Endometrial microvascular endothelial cells (primary cell): ENCODE data around the gene PKN2. TPM values are rescaled to one million over a fixed set of nuclear protein-coding genes. Genes with fewer than 3 reads are reported as not detected.

Experiments
- in situ Hi-C: cut with HindIII; loops from 2 replicates; pipeline ENCODE4 v1.10.0; 2017; ENCODE audit warnings: low sequenced_read_pairs, low pct_unique_long_range_greater_than_20kb; ENCODE audit errors: inconsistent ontology term
- total RNA-seq: library from RNA; depleted of rRNA; stranded (reverse); fragments of >200 nt; gene quantifications from one replicate; pipeline ENCODE4 v1.2.3, GENCODE V29; 2015; ENCODE audit errors: inconsistent ontology term

PKN2 gene
- total RNA-seq = 42.8 TPM

DNA sequence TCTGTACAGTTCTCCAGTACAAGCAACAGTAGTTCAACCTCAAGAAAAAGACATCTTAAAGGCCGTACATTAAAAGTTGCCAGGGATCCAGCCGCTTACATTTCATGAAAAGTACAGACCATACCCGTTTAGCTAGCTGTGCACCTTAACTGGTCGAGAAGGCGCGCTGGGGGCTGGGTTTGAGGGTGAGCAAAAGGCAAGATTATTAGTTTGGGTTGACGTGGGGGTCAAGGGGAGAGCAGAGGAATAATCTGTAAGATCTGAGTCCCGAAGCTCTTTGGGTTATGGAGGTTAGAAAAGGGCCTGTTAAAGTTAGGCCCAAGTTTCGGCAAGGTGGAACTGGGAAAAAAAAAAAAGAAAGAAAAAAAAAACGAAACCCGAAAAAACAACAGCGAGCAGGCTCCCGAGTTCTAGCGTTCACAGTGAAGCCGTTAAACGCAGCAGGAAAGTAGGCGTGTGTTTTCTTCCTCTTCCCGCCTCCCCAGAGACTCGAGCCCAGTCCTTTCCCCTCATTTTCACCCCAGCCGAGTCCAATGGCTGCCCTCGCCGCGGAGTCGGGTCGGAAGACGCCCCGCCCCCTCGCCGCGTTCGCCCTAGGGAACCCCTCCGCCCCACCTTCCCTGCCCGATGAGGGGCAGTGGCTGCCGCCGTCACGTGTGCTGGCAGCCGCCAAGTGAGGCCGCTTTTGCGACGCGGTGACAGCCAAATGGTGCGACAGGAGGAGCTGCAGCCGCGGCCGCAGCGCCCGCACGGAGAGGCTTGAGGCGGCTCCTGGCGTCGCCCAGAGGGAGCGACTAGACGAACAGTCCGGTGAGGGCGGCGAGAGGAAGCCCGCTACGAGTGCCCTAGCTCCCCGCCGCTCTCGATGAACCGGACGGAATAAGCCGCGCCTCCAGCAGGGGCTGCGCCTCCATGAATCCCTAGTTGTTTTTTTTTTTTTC is at the start of gene PKN2:
TSS of gene PKN2 (plus strand) at position 733 of the 941 bp plus-strand sequence. CDS start 308 bp downstream, outside the sequence.
- in situ Hi-C loops = loop anchor here (25.0 kb wide), 1 partner anchor 178 kb away; no protein-coding TSS in a partner anchor

DNA sequence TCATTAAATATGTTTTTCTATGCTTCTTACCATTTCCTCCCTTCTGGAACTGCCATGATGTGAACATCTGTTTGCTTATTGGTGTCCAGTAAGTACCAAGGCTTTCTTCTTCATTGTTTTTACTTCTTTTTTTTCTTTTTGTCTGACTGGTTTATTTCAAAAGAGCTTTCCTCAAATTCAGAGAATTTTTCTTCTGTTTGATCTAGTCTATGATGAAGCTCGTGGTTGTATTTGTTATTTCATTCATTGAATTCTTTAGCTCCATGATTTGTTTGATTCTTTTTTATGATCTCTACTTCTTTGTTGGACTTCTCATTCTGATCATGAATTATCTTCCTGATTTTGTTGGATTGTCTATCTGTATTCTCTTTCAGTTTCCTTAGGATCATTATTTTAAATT is 49.5 kb upstream of the PKN2 start:
- in situ Hi-C loops = no loop called here

DNA sequence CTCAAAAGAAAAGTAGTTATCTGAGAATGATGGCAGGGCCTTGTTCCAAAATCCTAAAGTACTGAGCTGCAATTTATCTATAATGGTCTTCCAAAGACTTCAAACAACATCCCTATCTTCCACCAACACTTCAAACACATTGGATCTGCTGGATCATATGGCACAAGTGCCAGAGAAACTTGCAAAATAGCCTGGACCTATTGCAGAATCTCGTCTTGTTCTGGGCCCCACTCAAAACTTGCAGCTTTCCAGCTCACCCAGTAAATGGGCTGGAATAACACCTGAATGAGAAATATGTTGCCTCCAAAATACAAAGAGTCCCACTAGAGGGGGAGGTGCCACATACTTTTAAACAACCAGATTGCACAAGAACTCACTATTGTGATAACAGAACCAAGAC is 44.0 kb upstream of the PKN2 start:
- in situ Hi-C loops = no loop called here

DNA sequence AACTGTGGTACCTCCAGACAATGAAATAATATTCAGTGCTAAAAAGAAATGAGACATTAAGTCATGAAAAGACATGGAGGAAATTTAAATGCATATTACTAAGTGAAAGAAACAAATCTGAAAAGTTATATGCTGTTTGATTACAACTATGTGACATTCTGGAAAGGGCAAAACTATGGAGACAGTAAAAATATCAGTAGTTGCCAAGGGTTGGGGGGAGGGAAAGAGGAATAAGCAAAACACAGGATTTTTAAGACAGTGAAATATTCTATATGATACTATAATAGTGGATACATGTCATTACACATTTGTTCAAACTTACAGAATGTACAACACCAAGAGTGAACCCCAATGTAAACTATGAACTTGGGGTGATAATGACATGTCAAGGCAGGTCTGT is 38.2 kb upstream of the PKN2 start:
- in situ Hi-C loops = no loop called here

DNA sequence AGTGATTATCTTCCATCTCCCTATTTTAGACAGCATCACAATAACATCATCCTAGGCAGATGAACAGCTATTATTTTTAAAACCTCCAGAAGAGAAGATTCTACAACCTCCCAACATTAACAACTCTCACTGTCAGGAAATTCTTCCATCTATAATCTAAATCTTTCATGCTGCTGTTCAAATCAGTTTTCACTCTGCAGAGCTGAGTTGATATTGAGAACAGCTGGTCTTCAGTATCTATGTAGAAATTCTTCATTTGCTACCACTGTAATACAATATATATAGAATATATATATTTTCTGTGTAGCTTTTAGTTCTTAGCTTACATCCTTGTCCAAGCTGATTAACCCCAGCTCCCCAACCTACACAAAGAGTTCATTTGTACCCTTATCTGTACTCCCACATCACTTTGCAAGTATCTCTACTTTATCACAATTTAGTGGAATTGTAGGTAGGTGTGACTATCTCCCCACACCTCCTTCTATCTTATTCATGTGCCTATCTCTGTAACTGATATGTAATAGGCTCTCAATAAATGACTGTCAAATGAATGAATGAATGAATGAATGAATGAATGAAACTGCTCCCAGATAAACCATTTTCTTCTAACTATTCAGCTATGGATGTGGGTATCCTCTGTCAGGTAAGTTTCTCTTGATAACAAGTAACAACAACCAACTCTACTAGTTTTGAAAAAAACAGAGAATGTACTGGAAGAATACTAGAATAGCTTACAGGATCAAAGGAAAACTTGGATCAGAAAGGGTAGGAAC is 37.4 kb upstream of the PKN2 start:
- in situ Hi-C loops = no loop called here

DNA sequence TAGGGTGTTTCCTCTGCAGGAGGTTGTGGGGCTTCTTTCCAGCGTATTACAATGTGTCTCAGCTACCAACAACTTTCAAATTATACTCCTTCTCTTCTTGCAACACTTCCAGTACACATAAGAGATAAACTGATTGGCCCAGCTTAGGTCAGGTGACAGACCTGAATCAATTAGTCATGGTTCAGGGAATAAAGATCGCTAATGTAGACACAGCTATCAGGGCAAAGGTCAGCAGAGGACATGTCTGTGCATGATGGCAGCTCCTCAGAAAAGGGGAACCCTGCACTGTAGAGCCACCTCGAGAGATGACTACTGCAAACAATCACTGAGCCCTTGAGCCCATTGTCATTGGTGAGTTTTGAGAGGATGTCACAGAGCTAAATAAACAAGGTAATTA is 36.8 kb upstream of the PKN2 start:
- in situ Hi-C loops = no loop called here

DNA sequence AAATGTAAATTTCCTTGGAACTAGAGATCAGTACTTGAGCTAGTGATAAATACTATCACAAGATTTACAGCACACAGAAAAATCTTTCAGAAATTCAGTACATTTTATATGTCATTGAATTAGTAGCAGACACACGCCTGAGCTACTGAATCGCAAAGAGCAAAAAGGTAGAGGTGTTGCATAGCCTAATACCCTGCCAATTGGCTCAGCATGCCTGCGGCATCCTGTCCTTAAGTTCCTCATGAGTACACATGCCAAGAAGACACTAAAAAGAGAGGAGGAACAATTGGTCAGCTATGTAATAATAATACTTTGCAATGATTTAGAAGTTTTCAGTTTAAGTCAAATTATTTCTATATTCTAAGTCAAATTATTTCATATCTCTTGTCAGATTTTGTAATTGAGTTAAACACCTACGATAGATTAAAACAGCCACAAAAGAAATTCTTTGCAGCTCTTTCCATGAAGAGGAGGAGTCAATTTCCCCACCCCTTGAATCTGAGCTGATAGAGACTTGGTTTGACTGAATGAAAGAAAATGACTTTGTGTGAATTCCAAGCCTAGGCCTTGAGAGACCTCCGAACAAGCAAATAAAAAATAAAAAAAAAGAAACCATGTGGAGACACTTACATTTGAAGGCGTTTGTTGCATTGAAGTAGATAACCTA is 36.2 kb upstream of the PKN2 start:
- in situ Hi-C loops = no loop called here

DNA sequence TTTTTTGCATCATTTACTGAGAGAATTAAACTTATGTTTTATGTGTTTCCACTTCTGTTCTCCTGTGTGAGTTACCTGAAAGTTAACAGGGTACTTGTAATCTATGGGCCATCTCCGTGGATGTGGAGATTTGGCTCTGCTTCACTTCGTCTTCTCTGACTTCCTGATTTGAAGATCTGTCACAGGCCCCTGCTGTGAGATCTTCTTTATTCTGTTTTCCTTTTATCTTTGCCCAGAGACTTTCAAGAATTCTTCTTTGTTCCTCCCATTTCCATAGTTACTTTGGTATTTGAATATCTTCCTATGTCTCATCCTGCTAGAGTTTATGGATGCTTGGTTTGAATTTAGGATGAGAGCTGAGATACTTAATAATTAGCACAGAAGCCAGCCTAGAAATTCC is 35.4 kb upstream of the PKN2 start:
- in situ Hi-C loops = no loop called here

DNA sequence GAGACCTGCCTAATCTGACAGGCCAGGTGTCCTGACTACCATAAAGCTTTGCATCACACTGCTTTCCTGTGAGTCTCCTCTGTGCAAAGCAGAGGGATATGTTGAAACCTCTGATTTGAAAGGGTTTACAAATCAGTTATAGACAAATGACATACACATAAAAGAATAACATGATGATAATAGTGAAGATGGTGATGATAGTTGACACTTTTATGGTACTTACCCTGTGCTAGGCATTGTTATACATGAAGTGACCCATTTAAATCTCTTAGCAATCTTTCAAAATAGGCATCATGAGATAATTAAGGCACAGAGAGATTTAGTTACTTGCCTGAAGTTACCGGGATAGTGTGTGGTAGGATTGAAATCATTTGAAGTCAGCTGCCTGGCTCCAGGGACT is 34.1 kb upstream of the PKN2 start:
- in situ Hi-C loops = no loop called here

DNA sequence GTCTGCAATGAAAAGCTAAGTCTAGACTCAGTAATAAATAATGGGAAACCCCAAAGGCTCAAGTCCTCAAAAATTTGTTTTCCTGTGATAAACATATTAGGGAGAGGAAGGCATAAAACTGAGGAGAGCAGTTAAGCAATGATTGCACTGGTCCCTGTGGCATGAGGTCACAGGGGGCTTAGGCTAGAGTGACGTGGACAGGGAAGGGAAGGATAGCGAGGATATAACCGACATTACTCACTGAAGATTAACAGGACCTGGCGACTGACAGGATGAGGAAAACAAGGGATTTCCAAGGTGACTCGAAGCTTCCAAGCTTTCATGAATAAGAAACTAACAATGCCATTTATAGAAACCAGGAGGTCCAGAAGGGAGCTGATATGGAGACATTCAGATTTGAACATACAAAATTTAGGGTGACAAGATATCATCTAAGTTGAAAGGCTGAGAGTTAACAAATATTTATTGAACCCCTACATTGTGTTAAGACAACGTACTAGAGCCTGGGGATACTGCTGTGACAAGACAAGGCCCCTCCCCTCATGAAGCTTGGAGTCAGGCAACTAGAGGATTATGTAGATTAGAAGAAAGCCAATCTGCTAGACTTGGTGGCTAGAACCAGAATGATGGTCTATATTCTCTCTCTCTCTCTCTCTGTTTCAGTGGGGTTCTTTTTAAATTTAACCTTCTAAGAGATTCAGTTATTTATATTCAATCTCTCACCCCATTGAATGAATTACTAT is 33.2 kb upstream of the PKN2 start:
- in situ Hi-C loops = no loop called here

DNA sequence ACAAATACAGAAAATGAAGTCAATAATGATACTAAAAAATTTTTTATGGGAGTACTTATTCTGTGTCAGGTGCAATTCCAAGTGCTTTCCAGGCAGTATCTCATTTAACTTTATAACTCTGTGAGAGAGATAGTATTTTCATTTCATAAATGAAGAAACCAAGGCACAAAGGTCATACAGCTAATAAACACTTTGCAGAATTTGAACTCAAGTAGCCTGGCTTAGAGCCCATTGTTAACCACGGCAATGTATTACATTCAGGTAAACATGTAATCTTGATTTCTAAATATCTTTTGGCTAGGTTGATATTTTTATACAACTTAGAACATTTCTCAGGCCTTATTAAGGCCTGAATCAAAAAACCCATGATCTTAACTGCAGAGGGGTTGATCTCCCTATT is 28.9 kb upstream of the PKN2 start:
- in situ Hi-C loops = no loop called here

DNA sequence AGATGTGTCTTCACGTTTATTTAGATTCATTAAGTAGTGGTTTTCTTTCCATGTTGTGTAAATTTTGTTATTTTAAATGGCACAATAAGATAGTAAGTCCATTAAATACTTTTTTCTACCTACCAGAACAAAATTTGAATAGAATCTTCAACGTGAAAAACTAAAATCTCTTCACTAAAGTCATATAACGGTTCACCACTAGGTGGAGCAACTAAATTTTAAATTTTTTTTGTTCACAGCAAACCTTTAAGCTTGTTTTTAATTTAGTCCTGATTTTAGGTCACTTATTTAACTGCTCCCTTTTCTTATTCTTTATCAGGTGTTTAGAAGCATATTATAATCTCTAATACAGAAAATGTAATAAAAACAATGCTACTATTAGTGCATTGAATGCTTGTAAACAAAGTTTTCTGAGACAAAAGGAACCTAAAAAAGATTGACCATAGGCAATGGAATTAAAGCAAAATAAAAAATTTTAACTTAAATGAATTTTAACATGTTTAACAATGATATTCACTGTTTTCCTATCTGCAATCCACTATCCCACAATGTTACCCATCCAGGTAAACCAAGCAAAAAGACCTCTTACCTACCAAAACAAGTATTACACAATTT is 28.3 kb upstream of the PKN2 start:
- in situ Hi-C loops = no loop called here

DNA sequence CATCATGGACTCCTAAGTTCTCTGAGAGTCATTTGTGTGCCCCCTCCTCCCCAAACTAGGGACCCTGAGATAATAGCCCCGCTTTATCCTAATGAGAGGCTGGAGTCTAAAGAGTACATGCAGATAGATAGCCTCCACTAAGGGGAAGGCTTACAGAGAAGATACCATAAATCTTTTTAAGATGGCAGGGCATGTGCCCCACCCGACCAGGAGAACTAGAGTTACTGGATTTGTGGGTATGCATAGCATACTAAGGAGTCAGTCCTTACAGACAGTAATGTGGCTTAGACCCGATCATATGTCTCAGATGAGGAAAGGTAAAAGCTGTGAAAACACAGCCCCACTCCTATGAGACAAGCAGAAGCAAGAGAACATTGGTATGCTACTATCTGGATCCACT is 25.7 kb upstream of the PKN2 start:
- in situ Hi-C loops = no loop called here

DNA sequence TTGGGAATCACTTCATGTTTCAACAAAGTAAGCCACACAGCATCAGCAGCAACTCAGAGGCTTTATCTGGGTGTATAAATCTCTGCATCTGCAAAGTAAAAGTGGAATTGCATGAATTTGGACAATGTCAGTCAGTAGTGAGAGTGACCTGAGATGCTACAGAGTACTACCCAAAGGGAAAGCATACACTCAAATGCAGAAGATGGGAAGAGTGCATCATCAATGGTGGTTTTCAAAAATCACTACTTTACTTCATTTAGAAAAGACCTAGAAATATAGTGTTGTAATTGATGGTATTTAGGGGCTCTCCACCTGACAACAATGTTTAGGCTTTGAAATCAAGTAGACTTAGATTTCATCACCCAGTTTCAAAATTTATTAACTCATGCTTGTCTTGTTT is 24.5 kb upstream of the PKN2 start:
- in situ Hi-C loops = no loop called here

DNA sequence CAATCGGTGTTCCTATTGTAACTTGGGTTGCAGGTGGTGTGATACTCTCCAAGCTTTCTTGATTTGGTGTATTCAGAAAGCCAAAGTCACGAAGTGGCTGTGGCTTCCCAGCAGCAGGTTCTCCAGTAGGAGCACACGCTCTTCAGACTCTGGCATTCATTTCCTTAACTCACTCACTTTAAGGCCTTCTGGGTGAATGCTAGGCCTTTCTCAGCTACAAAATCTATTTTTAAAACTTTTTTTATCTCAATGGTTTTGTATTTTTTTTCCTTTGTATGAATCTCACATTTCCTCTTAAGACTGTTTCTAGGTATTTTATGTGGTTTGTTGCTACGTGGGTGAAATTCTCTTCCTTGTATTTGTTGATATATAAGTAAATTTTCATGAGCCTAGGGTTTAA is 22.9 kb upstream of the PKN2 start:
- in situ Hi-C loops = no loop called here

DNA sequence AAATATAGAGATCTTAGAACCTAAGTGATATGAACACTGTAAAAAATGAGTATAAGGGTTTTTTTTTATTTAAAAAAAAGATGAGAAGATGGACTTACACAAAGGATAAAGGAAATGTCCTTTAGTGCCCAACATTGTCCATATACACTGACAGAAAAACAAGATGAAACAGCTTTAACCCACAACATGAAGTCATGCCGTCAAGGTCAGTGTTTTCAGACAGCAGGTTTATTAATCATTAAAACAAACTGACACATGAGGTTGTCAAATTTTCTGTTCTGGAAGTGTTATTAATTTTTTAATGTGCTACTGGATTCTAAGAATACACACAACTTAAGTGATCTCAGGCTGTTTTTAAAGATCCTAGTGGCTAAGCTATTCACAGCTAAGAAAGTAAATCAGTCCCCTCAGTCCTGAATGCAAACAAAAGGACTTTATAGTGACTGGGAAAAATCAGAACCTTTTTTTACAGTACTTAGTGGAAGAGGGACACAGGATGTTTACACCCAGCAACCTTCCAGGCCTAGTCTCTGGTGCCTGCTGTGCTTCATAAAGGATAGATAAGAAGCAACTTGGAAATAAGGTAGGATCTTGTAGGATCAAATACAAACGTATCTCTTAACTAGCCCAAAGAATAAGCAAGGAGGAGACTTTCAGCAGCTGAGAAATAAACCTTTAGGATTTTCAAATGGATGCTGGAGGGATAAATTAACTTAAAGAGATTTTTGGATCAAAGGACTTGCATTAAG is 21.9 kb upstream of the PKN2 start:
- in situ Hi-C loops = no loop called here

DNA sequence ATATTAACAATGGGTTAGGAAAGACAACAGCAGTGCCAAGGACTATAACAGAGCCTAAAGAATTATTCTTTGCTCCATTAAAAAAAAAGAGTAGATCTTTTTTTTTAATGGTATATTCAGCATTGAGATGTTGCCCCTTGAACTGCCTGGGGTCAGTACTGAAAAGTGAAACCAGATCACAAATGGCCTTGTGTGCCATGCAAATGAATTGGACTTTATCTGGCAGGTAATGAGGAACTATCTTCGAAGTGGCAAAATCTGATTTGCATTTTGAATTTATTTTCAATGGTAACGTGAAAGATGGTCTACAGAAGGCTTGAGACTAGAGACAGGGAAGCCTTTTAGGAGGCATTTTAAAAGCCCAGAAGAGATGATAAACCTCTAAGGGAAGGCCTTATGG is 21.4 kb upstream of the PKN2 start:
- in situ Hi-C loops = no loop called here

DNA sequence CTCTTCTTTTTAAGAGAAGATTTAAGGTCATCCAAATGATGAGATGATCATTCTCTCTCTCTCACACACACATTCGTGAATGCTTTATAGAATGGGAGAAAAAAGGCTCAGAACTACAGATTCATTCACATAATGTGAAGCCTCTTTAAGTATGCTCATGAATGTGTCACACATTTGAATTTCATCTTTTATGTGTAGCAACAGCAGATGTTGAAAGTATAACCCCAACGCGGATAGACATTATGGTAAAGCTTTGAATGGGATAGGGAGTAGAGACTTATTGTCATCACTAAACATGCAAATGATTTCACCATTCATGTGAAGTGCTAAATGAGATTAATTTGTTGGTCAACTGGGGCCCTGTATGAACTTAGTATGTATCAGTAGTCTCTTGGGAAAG is 15.7 kb upstream of the PKN2 start:
- in situ Hi-C loops = no loop called here
